K562 (cell line): ENCODE results near the gene IGSF23. TPM values are rescaled to one million over a fixed set of nuclear protein-coding genes. Genes with fewer than 3 reads are reported as not detected.

ENCODE experiments used
- ARHGAP35 ChIP-seq: fragments of 450-650 bp; IDR thresholded peaks from 2 replicates; pipeline ENCODE4 v1.6.1; 2018; ENCODE audit not compliant: partially characterized antibody
- ATF2 ChIP-seq: sonication (generic); formaldehyde crosslinking; IDR thresholded peaks from 2 replicates; pipeline ENCODE4 v1.8.1; 2022; ENCODE audit warnings: missing genetic modification reagents
- BMI1 ChIP-seq: fragments of 150-350 bp; IDR thresholded peaks from 2 replicates; pipeline ENCODE4 v1.6.1; 2014; ENCODE audit warnings: low read length
- ELF1 ChIP-seq: fragments of 200-800 bp; sonication (Bioruptor generic); IDR thresholded peaks from 2 replicates; pipeline ENCODE4 v1.6.1; 2016; ENCODE audit warnings: missing genetic modification characterization, missing compliant biosample characterization
- ELK1 ChIP-seq: sonication (generic); formaldehyde crosslinking; IDR thresholded peaks from 2 replicates; pipeline ENCODE4 v1.8.1; 2022; ENCODE audit warnings: missing genetic modification reagents
- EP400 ChIP-seq: fragments of 450-650 bp; IDR thresholded peaks from 2 replicates; pipeline ENCODE4 v1.6.1; 2017; ENCODE audit warnings: antibody characterized with exemption, mild to moderate bottlenecking, moderate library complexity
- FUS ChIP-seq: fragments of 200-400 bp; formaldehyde crosslinking; optimal IDR thresholded peaks from 2 replicates; pipeline ENCODE3; 2017; ENCODE audit warnings: low read depth, low read length
- GTF2A2 ChIP-seq: IDR thresholded peaks from 2 replicates; pipeline ENCODE4 v1.6.1; 2016; ENCODE audit warnings: mild to moderate bottlenecking, missing genetic modification characterization, missing compliant biosample characterization
- HBP1 ChIP-seq: fragments of 450-650 bp; formaldehyde crosslinking; IDR thresholded peaks from 2 replicates; pipeline ENCODE4 v1.4.0; 2022; ENCODE audit warnings: missing genetic modification characterization
- IRF2 ChIP-seq: sonication (generic); formaldehyde crosslinking; IDR thresholded peaks from 2 replicates; pipeline ENCODE4 v1.8.1; 2022; ENCODE audit warnings: mild to moderate bottlenecking, missing genetic modification reagents
- KLF13 ChIP-seq: fragments of 450-650 bp; IDR thresholded peaks from 2 replicates; pipeline ENCODE4 v1.6.1; 2016; ENCODE audit warnings: missing genetic modification characterization, low read depth, mild to moderate bottlenecking, missing compliant biosample characterization, moderate library complexity, borderline replicate concordance
- KLF16 ChIP-seq: IDR thresholded peaks from 2 replicates; pipeline ENCODE4 v1.6.1; 2016; ENCODE audit warnings: antibody characterized with exemption
- POU5F1 ChIP-seq: fragments of 150-350 bp; IDR thresholded peaks from 2 replicates; pipeline ENCODE4 v1.6.1; 2014; ENCODE audit warnings: borderline replicate concordance, low read length, low read depth, mild to moderate bottlenecking; ENCODE audit not compliant: partially characterized antibody
- RBM22 ChIP-seq: fragments of 200-400 bp; formaldehyde crosslinking; IDR thresholded peaks from 2 replicates; pipeline ENCODE4 v1.6.1; 2018; ENCODE audit warnings: low read length, low read depth; ENCODE audit not compliant: poor library complexity, severe bottlenecking
- U2AF2 ChIP-seq: fragments of 200-400 bp; formaldehyde crosslinking; optimal IDR thresholded peaks from 2 replicates; pipeline ENCODE3; 2017; ENCODE audit warnings: low read depth, mild to moderate bottlenecking, low read length
- polyA plus RNA-seq, 8 experiments: library from polyadenylated mRNA; depleted of rRNA in 4 of 8; stranded (reverse) in 5 of 8; unstranded in 3 of 8; fragments of >200 nt; fragmentation: Nextera tagmentation in 2 of 8; fragmentation: Illumina TruSeq in 1 of 8; extraction: Ambion mirVana in 2 of 8; extraction: Trizol in 1 of 8; gene quantifications; 2 replicates each; pipeline versions ENCODE4 v1.2.1 to v1.2.3, GENCODE V29; 2011 to 2014; ENCODE audit warnings: inconsistent platforms in 1 of 8, missing spikeins in 1 of 8
- total RNA-seq, 7 experiments: library from RNA; depleted of rRNA in 6 of 7; stranded (reverse); fragments of >200 nt in 6 of 7; fragmentation: Illumina TruSeq in 2 of 7; extraction: Trizol in 2 of 7; gene quantifications; 2 replicates each; pipeline versions ENCODE4 v1.2.1 to v1.2.3, GENCODE V29; 2011 to 2021; ENCODE audit warnings: low replicate concordance in 1 of 7
- TF ChIP-seq, protein P1 (sequence below), 2 experiments: IDR thresholded peaks; 2 replicates each; pipeline ENCODE4 v1.6.1; 2012; ENCODE audit warnings: improper control_type of control experiment in 2 of 2, low read depth in 2 of 2, low read length in 2 of 2, borderline replicate concordance in 1 of 2
- TF ChIP-seq, protein P2 (sequence below): sonication (generic); formaldehyde crosslinking; IDR thresholded peaks from 2 replicates; pipeline ENCODE4 v1.8.1; 2023; ENCODE audit warnings: mild to moderate bottlenecking, missing genetic modification reagents
- TF ChIP-seq, protein P3 (sequence below): fragments of 250-450 bp; sonication (Bioruptor Pico); IDR thresholded peaks from 2 replicates; pipeline ENCODE4 v1.4.0; 2020; ENCODE audit warnings: mild to moderate bottlenecking

The IGSF23 gene
- total and polyA plus RNA-seq, 9 of the 15 experiments (the other 6 are each of a cell fraction or from before 2014, with no cell fraction given), result not detected

- TF ChIP-seq ARHGAP35, result no peak
- no peak for TF ChIP-seq RBM22
- TF ChIP-seq ELK1 (CRISPR knock-in tag), result no peak
- TF ChIP-seq, protein P1, sequence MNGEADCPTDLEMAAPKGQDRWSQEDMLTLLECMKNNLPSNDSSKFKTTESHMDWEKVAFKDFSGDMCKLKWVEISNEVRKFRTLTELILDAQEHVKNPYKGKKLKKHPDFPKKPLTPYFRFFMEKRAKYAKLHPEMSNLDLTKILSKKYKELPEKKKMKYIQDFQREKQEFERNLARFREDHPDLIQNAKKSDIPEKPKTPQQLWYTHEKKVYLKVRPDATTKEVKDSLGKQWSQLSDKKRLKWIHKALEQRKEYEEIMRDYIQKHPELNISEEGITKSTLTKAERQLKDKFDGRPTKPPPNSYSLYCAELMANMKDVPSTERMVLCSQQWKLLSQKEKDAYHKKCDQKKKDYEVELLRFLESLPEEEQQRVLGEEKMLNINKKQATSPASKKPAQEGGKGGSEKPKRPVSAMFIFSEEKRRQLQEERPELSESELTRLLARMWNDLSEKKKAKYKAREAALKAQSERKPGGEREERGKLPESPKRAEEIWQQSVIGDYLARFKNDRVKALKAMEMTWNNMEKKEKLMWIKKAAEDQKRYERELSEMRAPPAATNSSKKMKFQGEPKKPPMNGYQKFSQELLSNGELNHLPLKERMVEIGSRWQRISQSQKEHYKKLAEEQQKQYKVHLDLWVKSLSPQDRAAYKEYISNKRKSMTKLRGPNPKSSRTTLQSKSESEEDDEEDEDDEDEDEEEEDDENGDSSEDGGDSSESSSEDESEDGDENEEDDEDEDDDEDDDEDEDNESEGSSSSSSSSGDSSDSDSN (IDR thresholded peaks at IDR 0.05; ENCODE audit: borderline replicate concordance in 1 of 2, low read depth in 2 of 2, low read length in 2 of 2), result no peak
- no peak for TF ChIP-seq KLF13 (tag)
- TF ChIP-seq IRF2 (CRISPR knock-in tag), result no peak
- TF ChIP-seq, protein P2, sequence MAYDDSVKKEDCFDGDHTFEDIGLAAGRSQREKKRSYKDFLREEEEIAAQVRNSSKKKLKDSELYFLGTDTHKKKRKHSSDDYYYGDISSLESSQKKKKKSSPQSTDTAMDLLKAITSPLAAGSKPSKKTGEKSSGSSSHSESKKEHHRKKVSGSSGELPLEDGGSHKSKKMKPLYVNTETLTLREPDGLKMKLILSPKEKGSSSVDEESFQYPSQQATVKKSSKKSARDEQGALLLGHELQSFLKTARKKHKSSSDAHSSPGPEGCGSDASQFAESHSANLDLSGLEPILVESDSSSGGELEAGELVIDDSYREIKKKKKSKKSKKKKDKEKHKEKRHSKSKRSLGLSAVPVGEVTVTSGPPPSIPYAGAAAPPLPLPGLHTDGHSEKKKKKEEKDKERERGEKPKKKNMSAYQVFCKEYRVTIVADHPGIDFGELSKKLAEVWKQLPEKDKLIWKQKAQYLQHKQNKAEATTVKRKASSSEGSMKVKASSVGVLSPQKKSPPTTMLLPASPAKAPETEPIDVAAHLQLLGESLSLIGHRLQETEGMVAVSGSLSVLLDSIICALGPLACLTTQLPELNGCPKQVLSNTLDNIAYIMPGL (CRISPR knock-in tag), result no peak
- TF ChIP-seq HBP1, result no peak
- TF ChIP-seq KLF16, result no peak
- no peak for TF ChIP-seq BMI1
- TF ChIP-seq POU5F1, result no peak
- TF ChIP-seq U2AF2, result no peak
- TF ChIP-seq FUS, result no peak
- no peak for TF ChIP-seq ELF1
- TF ChIP-seq EP400, result no peak
- TF ChIP-seq ATF2 (CRISPR knock-in tag), result no peak
- TF ChIP-seq, protein P3, sequence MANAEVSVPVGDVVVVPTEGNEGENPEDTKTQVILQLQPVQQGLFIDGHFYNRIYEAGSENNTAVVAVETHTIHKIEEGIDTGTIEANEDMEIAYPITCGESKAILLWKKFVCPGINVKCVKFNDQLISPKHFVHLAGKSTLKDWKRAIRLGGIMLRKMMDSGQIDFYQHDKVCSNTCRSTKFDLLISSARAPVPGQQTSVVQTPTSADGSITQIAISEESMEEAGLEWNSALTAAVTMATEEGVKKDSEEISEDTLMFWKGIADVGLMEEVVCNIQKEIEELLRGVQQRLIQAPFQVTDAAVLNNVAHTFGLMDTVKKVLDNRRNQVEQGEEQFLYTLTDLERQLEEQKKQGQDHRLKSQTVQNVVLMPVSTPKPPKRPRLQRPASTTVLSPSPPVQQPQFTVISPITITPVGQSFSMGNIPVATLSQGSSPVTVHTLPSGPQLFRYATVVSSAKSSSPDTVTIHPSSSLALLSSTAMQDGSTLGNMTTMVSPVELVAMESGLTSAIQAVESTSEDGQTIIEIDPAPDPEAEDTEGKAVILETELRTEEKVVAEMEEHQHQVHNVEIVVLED (CRISPR knock-in tag), result no peak
- no peak for TF ChIP-seq GTF2A2 (tag)
These were observed 40.8 kb downstream of the IGSF23 start (continued) for GRCh38 chr19:44653977-44654774.
